Adrenal gland (tissue), 12 donors: ENCODE results near the gene PKNOX2. TPM values are rescaled to one million over a fixed set of nuclear protein-coding genes. Genes with fewer than 3 reads are reported as not detected.

Experiments
- DNase-seq, 7 donors: peaks; one replicate each; pipeline ENCODE4 v3.0.0-alpha.2; 2019 to 2020
- H3K27ac ChIP-seq, 5 donors: fragments of 200-600 bp; sonication (generic) in 4 of 5; 1 replicate in 3 of 5; 2 replicates in 2 of 5; pipeline versions ENCODE4 v1.5.1 to v1.8.0; 2016 to 2020; ENCODE audit warnings: mild to moderate bottlenecking in 1 of 5
- H3K27me3 ChIP-seq: fragments of 200-600 bp; 2 replicates; pipeline ENCODE4 v1.8.0; 2021
- H3K36me3 ChIP-seq, 2 donors: fragments of 200-600 bp; replicated peaks in 1 of 2; 1 replicate in 1 of 2; 2 replicates in 1 of 2; pipeline versions ENCODE4 v1.5.1 to v1.8.0; 2018 to 2022
- H3K4me1 ChIP-seq, 2 donors: fragments of 200-600 bp; replicated peaks in 1 of 2; 1 replicate in 1 of 2; 2 replicates in 1 of 2; pipeline versions ENCODE4 v1.5.1 to v1.8.0; 2018 to 2021
- H3K4me3 ChIP-seq, 4 donors: fragments of 200-600 bp; sonication (generic) in 3 of 4; one replicate each; pipeline ENCODE4 v1.5.1; 2016 to 2018
- H3K9me3 ChIP-seq, 3 donors: fragments of 200-600 bp; sonication (generic) in 1 of 3; replicated peaks in 1 of 3; 1 replicate in 2 of 3; 2 replicates in 1 of 3; pipeline versions ENCODE4 v1.5.1 to v1.8.0; 2016 to 2021
- POLR2A ChIP-seq, 2 donors: fragments of 450-650 bp; IDR thresholded peaks; one replicate each; pipeline ENCODE4 v1.6.1; 2017; ENCODE audit warnings: antibody characterized with exemption in 2 of 2, mild to moderate bottlenecking in 2 of 2, moderate library complexity in 1 of 2
- WGBS, 4 donors: extraction: QIAGEN DNeasy Blood & Tissue Kit in 2 of 4; methylation state at CpG; one replicate each; pipeline versions ENCODE4 v1.1.5 to v1.1.7; 2013 to 2017; 5-methylcytosine and 5-hydroxymethylcytosine counted together
- intact Hi-C, 2 donors: fragments of 100-400 bp; cut with DNase I; formaldehyde crosslinking; loops; one replicate each; pipeline versions ENCODE4 v1.14.1 to v1.15.0; 2022 to 2023
- polyA plus RNA-seq, 3 donors: library from polyadenylated mRNA; stranded (reverse); fragments of 200-250 nt in 2 of 3; fragments of 350-450 nt in 1 of 3; fragmentation: Illumina TruSeq in 1 of 3; extraction: RNeasy Lipid Tissue Mini Kit (QIAGEN cat#74804) in 1 of 3; gene quantifications; one replicate each; pipeline ENCODE4 v1.2.3, GENCODE V29; 2013 to 2014
- total RNA-seq, 9 donors: library from RNA; depleted of rRNA in 4 of 9; stranded (reverse); fragments of >200 nt in 4 of 9; fragments of 120-200 nt in 1 of 9; fragmentation: NEBNext Ultra II Directional in 1 of 9; extraction: Animal tissue kit (Norgen Biotek cat#: 25700) in 1 of 9; gene quantifications; one replicate each; pipeline versions ENCODE4 v1.1.0 to v1.2.4, GENCODE V29; 2013 to 2023
- TF ChIP-seq, protein P1 (sequence below), 6 experiments: fragments of 450-650 bp in 4 of 6; fragments of 200-600 bp in 2 of 6; sonication (generic) in 1 of 6; IDR thresholded peaks; 1 replicate in 5 of 6; 2 replicates in 1 of 6; pipeline versions ENCODE4 v1.5.1 to v1.8.0; 2016 to 2021; ENCODE audit warnings: antibody characterized with exemption in 6 of 6, mild to moderate bottlenecking in 2 of 6, moderate library complexity in 1 of 6
- donor health status: healthy with polysubstance abuse.
- donor health status: Bipolar disorder and iron deficiency.
- donor health status: DM: yes; HTN: yes; CAD: no.
- donor health status: DM: no; HTN: no; CAD: no.
- donor health status: DM: no; HTN: no; CAD: no.
- donor health status: DM: yes; HTN: yes; CAD: no.

PKNOX2 gene
- total and polyA plus RNA-seq, 12 donors = 1.2 to 34.7 (median 3.1) TPM

DNA sequence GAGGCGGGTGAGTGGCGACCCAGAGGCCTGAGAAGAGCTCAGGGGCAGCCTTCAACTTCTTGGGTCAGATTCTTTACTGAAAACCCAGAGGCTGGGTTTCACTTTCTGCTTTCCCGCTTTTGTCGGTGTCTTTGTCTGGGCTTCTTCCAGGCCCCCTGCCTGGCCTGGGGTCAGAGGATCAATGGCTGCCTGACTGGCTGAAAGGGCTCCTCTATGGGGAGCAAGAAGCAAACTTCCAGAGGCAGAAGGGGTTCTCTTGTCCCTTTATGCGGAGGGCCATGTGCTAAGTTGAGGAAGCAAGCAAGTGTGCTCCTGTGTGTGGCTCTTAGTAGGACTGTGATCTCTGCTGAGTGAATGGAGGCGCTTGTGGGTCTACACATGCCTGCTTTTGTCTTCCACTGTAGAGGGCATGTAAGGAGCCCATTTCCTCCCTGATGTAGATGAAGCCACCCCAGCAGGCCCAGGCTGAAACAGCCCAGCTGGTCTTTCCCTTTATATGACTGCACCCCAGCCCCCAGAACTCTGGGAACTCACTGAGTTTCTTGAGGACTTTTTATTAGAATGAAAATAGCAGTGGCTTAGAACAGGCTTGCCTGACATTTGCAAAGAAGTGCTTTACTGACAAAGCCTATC is 1.0 kb upstream of the PKNOX2 start:
- H3K4me3 ChIP-seq = peak overlapping the region in 1 of 4 donors; percentile 73
- no peak for DNase-seq

DNA sequence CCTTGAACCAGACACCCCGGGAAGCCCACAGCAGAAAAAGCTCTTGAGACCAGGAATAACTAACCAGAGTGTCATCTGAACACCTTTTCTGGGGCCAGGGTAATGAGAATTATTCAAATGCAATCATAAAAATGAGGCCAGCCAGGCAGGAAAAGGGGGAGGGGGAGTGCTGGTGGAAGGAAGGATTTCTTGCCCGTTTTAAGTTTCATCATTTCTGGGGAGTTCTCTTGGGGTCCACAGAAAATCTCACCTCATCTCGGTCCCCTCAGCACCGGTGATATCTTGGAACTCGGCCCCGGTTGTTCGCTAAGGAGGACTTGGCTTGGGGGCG is 495 bp upstream of the PKNOX2 start:
- Histone ChIP-seq H3K27ac (peak overlapping the region in 2 of 5 donors; percentile 56 to 82), H3K27me3 (no peaks in the 10 kb centered on the region), H3K36me3 (no peaks in the 10 kb centered on the region), H3K9me3 (no peaks in the 10 kb centered on the region), H3K4me1 (peaks cover 0 to 12% of the 10 kb centered on the region in 2 donors), H3K4me3 (peak overlapping the region in 1 of 4 donors; percentile 73)
- WGBS, 4 donors = 16 to 28% (median 21%) methylated on average over 6 to 8 of the region's 8 CpGs
- TF ChIP-seq, protein P1, sequence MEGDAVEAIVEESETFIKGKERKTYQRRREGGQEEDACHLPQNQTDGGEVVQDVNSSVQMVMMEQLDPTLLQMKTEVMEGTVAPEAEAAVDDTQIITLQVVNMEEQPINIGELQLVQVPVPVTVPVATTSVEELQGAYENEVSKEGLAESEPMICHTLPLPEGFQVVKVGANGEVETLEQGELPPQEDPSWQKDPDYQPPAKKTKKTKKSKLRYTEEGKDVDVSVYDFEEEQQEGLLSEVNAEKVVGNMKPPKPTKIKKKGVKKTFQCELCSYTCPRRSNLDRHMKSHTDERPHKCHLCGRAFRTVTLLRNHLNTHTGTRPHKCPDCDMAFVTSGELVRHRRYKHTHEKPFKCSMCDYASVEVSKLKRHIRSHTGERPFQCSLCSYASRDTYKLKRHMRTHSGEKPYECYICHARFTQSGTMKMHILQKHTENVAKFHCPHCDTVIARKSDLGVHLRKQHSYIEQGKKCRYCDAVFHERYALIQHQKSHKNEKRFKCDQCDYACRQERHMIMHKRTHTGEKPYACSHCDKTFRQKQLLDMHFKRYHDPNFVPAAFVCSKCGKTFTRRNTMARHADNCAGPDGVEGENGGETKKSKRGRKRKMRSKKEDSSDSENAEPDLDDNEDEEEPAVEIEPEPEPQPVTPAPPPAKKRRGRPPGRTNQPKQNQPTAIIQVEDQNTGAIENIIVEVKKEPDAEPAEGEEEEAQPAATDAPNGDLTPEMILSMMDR (IDR thresholded peaks at IDR 0.05) = no peak
- no peak for TF ChIP-seq POLR2A (IDR thresholded peaks at IDR 0.05)
- no peak for DNase-seq
- intact Hi-C loops = loop anchor here (5.0 kb wide), 2 partner anchors 183 to 238 kb away; no protein-coding TSS in a partner anchor

More for the DNA sequence above, 1.0 kb upstream of the PKNOX2 start:
- intact Hi-C loops = loop anchor here (5.0 kb wide), 2 partner anchors 184 to 239 kb away; no protein-coding TSS in a partner anchor
- TF ChIP-seq, protein P1 (IDR thresholded peaks at IDR 0.05) = no peak
- no peak for TF ChIP-seq POLR2A (IDR thresholded peaks at IDR 0.05)
- no peaks in the 10 kb centered on the region for H3K36me3 ChIP-seq
- no peaks in the 10 kb centered on the region for H3K9me3 ChIP-seq
- H3K27ac ChIP-seq = peak overlapping the region in 1 of 5 donors; percentile 82
- peaks cover 0 to 8% of the 10 kb centered on the region in 2 donors for H3K4me1 ChIP-seq
- H3K27me3 ChIP-seq = no peaks in the 10 kb centered on the region
- WGBS, 4 donors = 76 to 89% (median 81%) methylated on average over 6 of the region's 6 CpGs

DNA sequence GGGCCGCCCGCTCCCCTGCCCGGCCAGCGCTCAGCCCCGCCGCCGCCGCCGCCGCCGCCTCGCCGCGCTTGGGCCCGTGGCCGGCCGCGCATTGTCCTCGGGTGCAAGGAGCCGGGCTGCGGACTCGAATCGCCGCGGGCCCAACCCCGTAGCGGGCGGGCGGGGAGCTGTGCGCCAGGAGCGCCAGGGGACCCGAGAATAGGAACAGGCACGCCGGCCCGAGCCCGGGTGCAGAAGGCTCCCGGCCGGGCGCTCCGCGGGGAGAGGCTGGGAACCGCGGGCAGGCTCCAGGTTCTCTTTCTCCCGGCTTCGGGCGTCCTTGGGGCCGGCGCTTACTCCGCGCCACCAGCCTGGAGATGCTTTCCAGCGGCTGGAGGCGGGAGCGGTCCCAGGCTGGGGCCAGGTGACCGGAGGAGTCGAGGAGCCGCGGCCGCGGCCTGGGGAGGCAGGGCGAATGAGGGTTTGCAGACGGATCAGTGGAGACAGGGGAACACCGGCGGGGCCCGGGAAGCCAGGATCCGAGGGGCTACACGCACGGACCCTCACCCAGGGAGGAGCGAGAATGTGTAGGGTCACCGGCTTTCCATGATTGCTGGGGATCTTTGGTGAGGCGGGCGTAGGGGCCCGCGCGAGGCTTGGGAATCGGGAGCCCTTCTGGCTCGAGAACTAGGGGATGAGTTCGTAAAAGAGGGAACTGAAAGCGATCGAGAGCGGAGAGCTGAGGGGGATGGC is 726 bp downstream of the PKNOX2 start:
- Histone ChIP-seq H3K27ac (peak overlapping the region in 3 of 5 donors; percentile 10 to 82 (median 72)), H3K9me3 (no peaks in the 10 kb centered on the region), H3K4me3 (peak overlapping the region in 2 of 4 donors; percentile 44 to 73), H3K4me1 (peaks cover 0 to 19% of the 10 kb centered on the region in 2 donors), H3K27me3 (no peaks in the 10 kb centered on the region), H3K36me3 (no peaks in the 10 kb centered on the region)
- 0 to 2% (median 1%) methylated on average over 21 to 80 of the region's 80 CpGs for WGBS, 4 donors
- TF ChIP-seq POLR2A (IDR thresholded peaks at IDR 0.05) = no peak
- TF ChIP-seq, protein P1 (IDR thresholded peaks at IDR 0.05) = no peak
- intact Hi-C loops = no loop called here
- DNase-seq = peak in 6 of 7 donors; percentile 43 to 58 (median 46)
